GM18951 (cell line): Measurements from ENCODE around the gene ASXL1.

Experiments
- POLR2A ChIP-seq: IDR thresholded peaks from 4 replicates; pipeline ENCODE4 v1.6.1; 2011; ENCODE audit warnings: mild to moderate bottlenecking; ENCODE audit not compliant: insufficient read length, insufficient read depth; ENCODE audit errors: extremely low read depth
- in situ Hi-C: fragments of 300-500 bp; cut with MboI; formaldehyde crosslinking; loops from one replicate; pipeline ENCODE4 v1.12.0; 2022; ENCODE audit warnings: low sequenced_read_pairs, mixed read lengths, inconsistent platforms; ENCODE audit not compliant: unreplicated experiment

ASXL1 gene

GRCh38 chr20:32453467-32454163, 95.5 kb downstream of the ASXL1 start:
- in situ Hi-C loops = no loop called here
- no peak for TF ChIP-seq POLR2A

- TF ChIP-seq POLR2A = no peak
- in situ Hi-C loops = no loop called here
These were observed 96.3 kb downstream of the ASXL1 start for GRCh38 chr20:32454164-32455145.

- TF ChIP-seq POLR2A = no peak
- in situ Hi-C loops = no loop called here
These were observed 97.2 kb downstream of the ASXL1 start for GRCh38 chr20:32455171-32455900.

GRCh38 chr20:32455901-32456701, 98.0 kb downstream of the ASXL1 start:
- in situ Hi-C loops = no loop called here
- no peak for TF ChIP-seq POLR2A

DNA sequence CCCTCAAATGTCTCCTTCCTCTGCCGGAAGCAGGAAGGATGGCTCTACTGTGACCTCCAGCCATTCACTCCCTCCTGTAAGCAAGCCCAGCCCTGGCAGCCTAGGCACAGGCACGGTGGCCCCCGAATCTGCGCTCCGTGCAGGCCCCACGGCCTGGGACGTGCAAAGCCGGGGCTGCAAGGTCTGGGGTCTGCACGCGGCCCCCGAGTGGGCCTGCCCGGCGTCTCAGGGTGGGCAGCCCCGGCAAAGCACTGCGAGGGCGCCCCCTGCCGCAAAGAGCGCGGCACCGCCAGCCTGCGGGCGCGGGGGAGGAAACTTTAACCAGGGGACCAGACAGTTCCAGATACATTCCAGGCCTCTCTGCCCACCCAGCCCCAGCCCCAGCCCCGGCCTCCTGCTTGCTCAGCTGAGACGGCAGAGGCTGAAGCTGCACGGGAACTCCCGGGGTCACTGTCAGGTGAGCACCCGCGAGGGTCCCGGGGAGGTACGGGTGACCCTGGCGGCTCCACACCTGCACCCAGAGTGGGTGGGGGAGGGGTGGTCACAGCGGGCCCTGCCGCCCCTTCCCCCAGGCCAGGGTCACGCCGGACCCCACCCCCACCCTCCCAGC, 98.8 kb downstream of the ASXL1 start:
- in situ Hi-C loops = no loop called here
- no peak for TF ChIP-seq POLR2A

DNA sequence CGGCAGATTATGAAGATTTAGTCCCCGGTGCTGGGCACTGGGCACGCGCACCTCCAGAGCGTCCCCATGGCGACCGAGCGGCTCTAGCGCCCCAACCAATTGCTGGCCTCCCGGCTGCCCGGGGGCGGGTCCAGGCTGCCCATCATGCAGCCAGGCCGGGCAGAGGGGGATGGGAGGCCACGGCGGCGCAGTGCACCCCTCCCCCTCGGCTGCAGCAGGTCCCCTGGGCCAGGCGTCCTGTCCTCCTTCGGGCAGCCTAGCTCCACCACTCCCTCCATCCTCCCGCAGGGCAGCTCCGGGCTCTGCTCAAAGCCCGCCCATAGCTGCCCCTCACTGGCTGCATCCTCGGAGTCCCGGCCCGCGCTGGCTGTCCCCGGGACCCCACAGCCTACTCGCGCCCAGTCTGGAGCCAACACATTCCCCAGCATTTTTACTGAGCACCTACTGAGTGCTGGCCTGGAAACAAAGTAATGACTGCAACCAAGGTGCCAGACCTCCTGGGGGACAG, 99.4 kb downstream of the ASXL1 start:
- no peak for TF ChIP-seq POLR2A
- in situ Hi-C loops = no loop called here

DNA sequence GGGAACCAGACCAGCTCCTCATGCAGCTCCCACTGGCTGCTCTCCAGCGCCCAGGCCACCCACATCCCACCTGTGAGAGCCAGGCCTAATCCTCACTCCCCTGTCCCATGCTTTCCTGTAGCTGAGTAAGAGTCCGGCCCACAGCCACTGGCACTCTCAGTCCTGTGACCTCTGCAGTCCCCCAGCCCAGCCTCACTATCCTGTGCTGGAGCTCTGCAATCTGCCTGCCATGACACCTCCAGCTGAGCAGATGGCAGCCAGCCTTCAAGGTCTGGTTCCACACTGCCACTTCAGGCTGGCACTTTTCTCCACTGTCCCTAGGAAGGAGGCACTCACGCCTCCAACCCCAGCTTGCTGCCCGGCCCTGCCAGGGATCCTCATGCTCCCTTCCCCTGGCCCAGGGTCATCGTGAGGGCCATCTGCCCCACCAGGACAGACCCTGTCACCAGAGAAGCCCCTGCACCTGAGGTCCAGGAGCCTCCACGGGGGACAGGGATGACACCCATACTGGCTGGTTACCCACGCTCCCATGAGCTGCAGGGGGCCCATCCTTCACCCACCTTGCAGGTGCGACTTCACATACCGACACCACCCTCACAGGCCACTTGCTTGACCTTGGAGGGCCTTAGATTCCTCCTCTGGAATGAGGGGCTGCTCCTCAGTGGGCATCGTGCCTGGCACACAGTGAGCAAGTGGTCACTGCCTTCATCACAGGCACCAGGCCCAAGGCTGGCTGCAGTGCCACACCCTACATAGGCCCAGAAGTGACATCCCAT, 100.1 kb downstream of the ASXL1 start:
- in situ Hi-C loops = no loop called here
- TF ChIP-seq POLR2A = no peak

DNA sequence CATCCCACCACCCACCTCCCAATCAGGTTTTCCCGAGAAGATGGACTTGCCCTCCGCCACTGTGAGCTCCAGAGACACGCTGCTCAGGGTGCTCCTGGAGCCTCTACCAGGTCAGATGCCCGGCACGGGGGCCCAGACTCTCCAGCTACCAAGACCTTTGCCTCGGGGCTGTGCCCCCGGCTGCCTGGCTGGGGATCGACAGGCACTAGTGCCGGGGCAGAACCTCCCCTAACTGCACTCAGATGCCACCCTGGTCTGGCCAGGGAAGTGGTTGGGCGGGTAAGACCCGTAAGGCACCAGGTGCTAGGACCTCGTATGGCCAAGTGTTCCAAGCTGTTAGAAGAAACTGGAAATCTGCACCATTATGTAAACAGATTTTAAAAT, 100.7 kb downstream of the ASXL1 start:
- in situ Hi-C loops = no loop called here
- TF ChIP-seq POLR2A = no peak

DNA sequence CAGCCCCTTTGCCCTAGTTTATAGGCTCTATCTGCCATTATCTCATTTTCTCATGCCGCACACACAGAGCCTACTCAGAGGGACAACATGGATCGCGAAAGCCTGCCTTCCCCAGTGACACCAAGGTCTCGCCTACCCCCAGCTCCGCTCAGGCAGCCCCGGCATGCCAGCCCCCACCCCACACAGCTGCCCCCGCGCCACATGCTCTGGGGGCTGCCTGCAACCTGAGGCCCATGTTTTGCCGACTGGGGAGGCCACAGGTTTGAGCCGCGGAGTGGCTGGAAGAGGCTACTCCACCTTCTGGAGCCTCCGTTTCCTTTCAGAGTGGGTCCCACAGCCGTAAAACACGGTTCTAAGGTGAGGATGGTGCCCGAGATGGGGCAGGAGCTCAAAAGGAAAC, 102.1 kb downstream of the ASXL1 start:
- in situ Hi-C loops = no loop called here
- TF ChIP-seq POLR2A = no peak

DNA sequence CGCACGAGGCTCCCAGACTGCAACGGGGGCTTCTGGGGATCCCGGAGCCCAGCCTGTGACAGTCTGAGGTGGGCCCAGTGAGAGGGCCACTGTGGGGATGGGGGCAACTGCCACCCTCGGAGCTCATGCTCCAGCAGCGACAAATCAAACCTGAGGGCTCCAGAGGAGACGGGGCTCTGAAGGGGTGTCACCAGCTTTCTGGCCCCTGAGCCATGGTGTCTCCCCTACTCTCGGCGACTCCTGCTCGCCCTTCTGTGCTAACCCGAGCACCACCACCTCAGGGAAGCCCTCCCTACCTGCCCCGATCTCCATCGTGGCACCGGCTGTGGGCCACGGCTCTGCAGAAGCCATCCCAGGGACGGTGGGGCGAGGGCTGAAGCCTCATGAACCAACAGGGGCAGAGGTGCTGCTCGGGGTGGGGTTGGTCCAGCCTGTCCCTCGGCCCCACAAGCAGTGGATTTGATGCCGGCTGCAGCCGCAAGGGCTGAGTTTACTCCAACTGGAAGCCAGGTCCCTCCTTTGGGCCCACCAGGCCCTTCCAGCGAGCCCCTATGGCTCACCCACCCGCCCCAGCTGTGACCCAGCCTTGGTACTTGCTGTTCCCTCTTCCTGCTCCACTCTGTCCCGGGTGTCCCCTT, 102.7 kb downstream of the ASXL1 start:
- in situ Hi-C loops = no loop called here
- TF ChIP-seq POLR2A = no peak
